Chondrocyte (in vitro differentiated cells): Measurements from ENCODE around the gene RAMAC. TPM values are rescaled to one million over a fixed set of nuclear protein-coding genes. Genes with fewer than 3 reads are reported as not detected.

ENCODE experiments used
- DNase-seq: peaks from one replicate; pipeline ENCODE4 v3.0.0; 2021; ENCODE audit warnings: mixed read lengths, low spot score
- H3K27ac Mint-ChIP-seq: one replicate; pipeline ENCODE4 v1.8.0; 2021; ENCODE audit warnings: mild to moderate bottlenecking, moderate library complexity, mixed read lengths; ENCODE audit not compliant: unreplicated experiment
- H3K27me3 Mint-ChIP-seq: 2 replicates; pipeline ENCODE4 v1.8.0; 2021; ENCODE audit warnings: low read depth, mixed read lengths
- H3K36me3 Mint-ChIP-seq: 2 replicates; pipeline ENCODE4 v1.8.0; 2021; ENCODE audit warnings: low read depth, mixed read lengths
- H3K4me1 Mint-ChIP-seq: 2 replicates; pipeline ENCODE4 v1.8.0; 2021; ENCODE audit warnings: low read depth, mild to moderate bottlenecking, mixed read lengths
- H3K4me3 Mint-ChIP-seq: one replicate; pipeline ENCODE4 v1.8.0; 2021; ENCODE audit warnings: mild to moderate bottlenecking, moderate library complexity, mixed read lengths; ENCODE audit not compliant: unreplicated experiment
- H3K9me3 Mint-ChIP-seq: 2 replicates; pipeline ENCODE4 v1.8.0; 2021; ENCODE audit warnings: low read depth, mixed read lengths
- CTCF ChIP-seq: fragments of 200-600 bp; sonication (generic); IDR thresholded peaks from 2 replicates; pipeline ENCODE4 v1.5.0; 2021; ENCODE audit warnings: antibody characterized with exemption, mild to moderate bottlenecking, moderate library complexity
- total RNA-seq: library from RNA; stranded (reverse); gene quantifications from 3 replicates; pipeline ENCODE4 v1.2.1, GENCODE V29; 2021

The RAMAC gene
- total RNA-seq, 1 donor from 2014 or later = 19.4 TPM

- no peak for TF ChIP-seq CTCF
- Mint-ChIP-seq H3K4me3 (no peak overlapping the region), H3K36me3 (no peaks in the 10 kb centered on the region), H3K9me3 (no peaks in the 10 kb centered on the region), H3K4me1 (peaks cover 5% of the 10 kb centered on the region), H3K27ac (no peak overlapping the region), H3K27me3 (peaks cover 4% of the 10 kb centered on the region)
- no peak for DNase-seq
These were observed 35.7 kb upstream of the RAMAC start for GRCh38 chr15:82950295-82950694.

DNA sequence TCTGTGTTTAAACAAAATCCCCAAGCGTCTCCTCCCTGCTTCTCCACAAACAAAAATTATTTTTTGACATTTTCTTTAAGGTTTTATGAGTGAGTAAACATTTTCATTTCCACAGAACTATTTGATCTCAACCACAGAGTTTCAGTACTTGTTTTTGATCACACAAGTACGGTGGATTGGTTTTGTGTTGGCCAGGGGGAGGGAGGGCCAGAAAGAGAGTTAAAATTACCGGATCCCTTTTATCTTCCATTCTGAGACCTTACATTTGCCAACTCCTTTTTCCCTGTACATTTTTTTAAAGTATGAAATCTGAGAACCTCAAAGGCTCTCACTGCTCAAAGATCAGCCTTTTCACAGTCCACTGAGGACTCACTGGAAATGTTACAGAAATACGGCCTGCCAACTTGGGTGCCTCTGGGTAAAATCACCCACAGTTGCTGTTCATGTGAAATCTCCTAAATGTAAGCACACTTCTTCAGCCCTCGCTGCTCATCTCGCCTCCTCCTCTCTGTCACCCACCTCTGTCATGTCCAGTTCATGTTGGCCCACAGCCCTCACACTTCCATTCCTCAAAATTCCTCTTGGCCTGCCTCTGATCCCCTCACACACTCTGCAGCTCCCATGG, 35.2 kb upstream of the RAMAC start:
- TF ChIP-seq CTCF = no peak
- Mint-ChIP-seq H3K27me3 (peaks cover 4% of the 10 kb centered on the region), H3K27ac (no peak overlapping the region), H3K9me3 (no peaks in the 10 kb centered on the region), H3K4me1 (peaks cover 5% of the 10 kb centered on the region), H3K4me3 (no peak overlapping the region), H3K36me3 (no peaks in the 10 kb centered on the region)
- DNase-seq = no peak

- no peak for TF ChIP-seq CTCF
- no peak overlapping the region for H3K27ac Mint-ChIP-seq
- no peaks in the 10 kb centered on the region for H3K36me3 Mint-ChIP-seq
- H3K4me1 Mint-ChIP-seq = peaks cover 5% of the 10 kb centered on the region
- peak overlapping the region; percentile 67 for H3K4me3 Mint-ChIP-seq
- no peak for DNase-seq
- H3K27me3 Mint-ChIP-seq = peaks cover 4% of the 10 kb centered on the region
- no peaks in the 10 kb centered on the region for H3K9me3 Mint-ChIP-seq
These were observed 34.4 kb upstream of the RAMAC start for GRCh38 chr15:82951472-82952157.

DNA sequence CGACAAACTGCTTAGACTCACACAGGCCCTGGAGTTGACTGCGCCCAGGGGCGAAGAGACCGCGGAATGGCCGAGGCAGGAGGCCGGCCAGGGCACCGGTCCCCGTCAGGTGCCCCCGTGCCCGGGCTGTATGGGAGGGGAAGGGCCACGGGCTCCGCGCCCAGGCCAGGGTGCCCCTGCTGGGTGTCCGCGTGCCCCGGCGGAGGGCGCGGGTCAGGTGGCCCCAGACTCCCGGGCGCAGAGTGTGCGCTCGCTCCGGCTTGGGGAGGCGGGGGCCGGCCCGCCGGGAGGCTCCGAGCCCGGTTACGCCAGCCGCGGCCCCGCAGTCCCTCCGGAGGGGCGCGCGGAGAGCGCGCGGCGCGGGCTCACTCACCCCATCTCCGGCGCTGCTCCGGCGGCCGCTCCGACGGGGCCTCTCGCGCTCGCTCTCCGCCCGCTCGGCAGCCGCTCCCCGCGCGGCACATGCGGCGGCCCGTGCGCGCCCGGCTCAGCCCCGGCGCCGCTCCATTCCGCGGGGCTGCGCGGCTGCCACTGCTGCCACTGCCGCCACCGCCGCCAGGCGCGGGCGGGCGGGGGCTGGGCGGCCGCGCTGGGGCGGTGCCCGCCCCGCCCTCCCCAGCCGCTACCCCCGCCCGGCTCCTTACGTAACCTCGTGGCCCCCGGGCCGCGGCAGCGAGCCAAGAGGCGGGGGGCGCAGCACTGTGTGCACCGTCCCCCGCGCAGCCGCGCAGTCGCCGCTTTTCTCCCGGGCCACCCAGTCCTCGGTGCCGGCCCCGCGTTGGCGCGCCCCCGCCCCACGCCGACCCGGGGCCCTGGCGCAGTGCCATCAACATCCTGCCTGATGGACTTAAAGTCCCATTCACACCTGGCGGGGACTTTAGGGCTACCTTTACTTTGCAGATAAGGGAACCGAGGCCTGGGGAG, 33.6 kb upstream of the RAMAC start, which contains the start of gene HOMER2:
Gene HOMER2, minus strand, starts transcription at position 563 of the 924 bp plus-strand sequence. Its CDS starts 185 bp downstream, at position 378.
- no peak for TF ChIP-seq CTCF
- no peak for DNase-seq
- no peaks in the 10 kb centered on the region for H3K27me3 Mint-ChIP-seq
- no peak within 1 kb of the TSS for H3K27ac Mint-ChIP-seq
- peaks cover 5% of the 10 kb centered on the region for H3K4me1 Mint-ChIP-seq
- no peaks in the 10 kb centered on the region for H3K36me3 Mint-ChIP-seq
- no peaks in the 10 kb centered on the region for H3K9me3 Mint-ChIP-seq
- H3K4me3 Mint-ChIP-seq = peak within 1 kb of the TSS; percentile 67

GRCh38 chr15:82958638-82959037, 27.4 kb upstream of the RAMAC start:
- Mint-ChIP-seq H3K27me3 (no peaks in the 10 kb centered on the region), H3K4me1 (no peaks in the 10 kb centered on the region), H3K9me3 (no peaks in the 10 kb centered on the region), H3K36me3 (no peaks in the 10 kb centered on the region), H3K27ac (no peak overlapping the region), H3K4me3 (no peak overlapping the region)
- TF ChIP-seq CTCF = no peak
- no peak for DNase-seq
